Endothelial cell of umbilical vein (primary cell): ENCODE data around the gene AMN. TPM values are rescaled to one million over a fixed set of nuclear protein-coding genes. Genes with fewer than 3 reads are reported as not detected.

Experiments
- BruUV-seq: library from RNA; stranded (reverse); fragments of 400-500 nt; replicated peaks from 2 replicates; lab custom pipeline; 2021; lab: Mats Ljungman, UMichigan
- CTCF ChIA-PET: fragments of 300-600, 350-600 bp; sonication (Branson Sonifier 250); formaldehyde crosslinking; loops from one replicate; lab custom pipeline; 2021; ENCODE audit warnings: antibody characterized with exemption, inconsistent platforms; lab: Charles Lee
- POLR2A ChIA-PET: fragments of 300-600, 350-600 bp; sonication (Branson Sonifier 250); formaldehyde crosslinking; loops from one replicate; lab custom pipeline; 2021; ENCODE audit warnings: antibody characterized with exemption, inconsistent platforms; lab: Charles Lee
- DNase-seq: peaks from one replicate; pipeline ENCODE4 v3.0.0-alpha.2; 2011; ENCODE audit warnings: low read depth, low spot score
- FAIRE-seq: peaks from 2 replicates; lab custom pipeline; 2011; peaks lifted over from hg19 to GRCh38; lab: Jason Lieb, UNC
- H2AFZ ChIP-seq: 2 replicates; pipeline ENCODE4 v1.6.0; 2012; ENCODE audit warnings: low read depth, low read length, control low read depth, inconsistent platforms
- H3K27ac ChIP-seq: 2 replicates; pipeline ENCODE4 v1.5.1; 2011; ENCODE audit warnings: low read depth, mild to moderate bottlenecking, control low read depth, low read length, moderate library complexity; ENCODE audit not compliant: insufficient read depth
- H3K27me3 ChIP-seq, 2 experiments: 2 replicates each; pipeline versions ENCODE4 v1.6.0 to v1.6.1; 2011; ENCODE audit warnings: low read length in 2 of 2, mixed read lengths in 1 of 2; ENCODE audit not compliant: control insufficient read depth in 2 of 2, insufficient read depth in 2 of 2
- H3K36me3 ChIP-seq, 2 experiments: 2 replicates in 1 of 2; 3 replicates in 1 of 2; pipeline ENCODE4 v1.5.1; 2011; ENCODE audit warnings: low read length in 2 of 2, mild to moderate bottlenecking in 1 of 2, moderate library complexity in 1 of 2; ENCODE audit not compliant: control insufficient read depth in 2 of 2, insufficient read depth in 2 of 2; ENCODE audit errors: extremely low read depth in 1 of 2
- H3K4me1 ChIP-seq: 3 replicates; pipeline ENCODE4 v1.5.1; 2011; ENCODE audit warnings: mild to moderate bottlenecking, low read length; ENCODE audit not compliant: control insufficient read depth, insufficient read depth; ENCODE audit errors: extremely low read depth
- H3K4me2 ChIP-seq: 2 replicates; pipeline ENCODE4 v1.6.1; 2011; ENCODE audit warnings: low read length, control low read depth, mixed read lengths; ENCODE audit not compliant: insufficient read depth
- H3K4me3 ChIP-seq, 3 experiments: fragments of 200-600 bp in 1 of 3; sonication (generic), shearing (Covaris generic) in 1 of 3; replicated peaks in 1 of 3; 2 replicates each; pipeline ENCODE4 v1.5.1; 2011 to 2016; ENCODE audit warnings: control low read depth in 3 of 3, low read length in 3 of 3, mild to moderate bottlenecking in 2 of 3, inconsistent platforms in 1 of 3, low read depth in 1 of 3, moderate library complexity in 1 of 3; ENCODE audit not compliant: insufficient read depth in 1 of 3
- H3K79me2 ChIP-seq: 2 replicates; pipeline ENCODE4 v1.6.0; 2012; ENCODE audit warnings: low read length, inconsistent platforms; ENCODE audit not compliant: control insufficient read depth, insufficient read depth
- H3K9ac ChIP-seq: replicated peaks from 2 replicates; pipeline ENCODE3; 2011; ENCODE audit warnings: low read length, control low read depth; ENCODE audit not compliant: insufficient read depth; ENCODE audit errors: extremely low read depth
- H3K9me1 ChIP-seq: replicated peaks from 3 replicates; pipeline ENCODE4 v1.6.0; 2011; ENCODE audit warnings: mild to moderate bottlenecking, low read length; ENCODE audit not compliant: control insufficient read depth, insufficient read depth; ENCODE audit errors: extremely low read depth
- H3K9me3 ChIP-seq: replicated peaks from 2 replicates; pipeline ENCODE4 v1.5.1; 2012; ENCODE audit warnings: low read length, inconsistent platforms; ENCODE audit not compliant: control insufficient read depth, insufficient read depth
- H4K20me1 ChIP-seq: replicated peaks from 2 replicates; pipeline ENCODE3; 2011; ENCODE audit warnings: mild to moderate bottlenecking, low read length; ENCODE audit not compliant: control insufficient read depth, insufficient read depth; ENCODE audit errors: extremely low read depth
- EZH2 ChIP-seq: IDR thresholded peaks from 2 replicates; pipeline ENCODE4 v1.6.1; 2012; ENCODE audit warnings: borderline replicate concordance, low read depth, mild to moderate bottlenecking, moderate library complexity, low read length, inconsistent platforms; ENCODE audit not compliant: severe bottlenecking
- FOS ChIP-seq: IDR thresholded peaks from 2 replicates; pipeline ENCODE4 v1.6.1; 2011; ENCODE audit warnings: mild to moderate bottlenecking, low read length, moderate library complexity, borderline replicate concordance; ENCODE audit not compliant: insufficient read depth
- GATA2 ChIP-seq: IDR thresholded peaks from 2 replicates; pipeline ENCODE4 v1.7.0; 2011; ENCODE audit warnings: low read depth, mild to moderate bottlenecking, moderate library complexity, mixed read lengths, low read length; ENCODE audit not compliant: insufficient read length, insufficient read depth
- JUN ChIP-seq: IDR thresholded peaks from 2 replicates; pipeline ENCODE4 v1.6.1; 2011; ENCODE audit warnings: borderline replicate concordance, low read depth; ENCODE audit not compliant: insufficient read length, insufficient read depth
- MYC ChIP-seq: IDR thresholded peaks from one replicate; pipeline ENCODE4 v1.6.1; 2011; ENCODE audit warnings: mild to moderate bottlenecking, low read depth, low read length
- POLR2A ChIP-seq: IDR thresholded peaks from 2 replicates; pipeline ENCODE4 v1.6.1; 2012; ENCODE audit warnings: low read depth, mild to moderate bottlenecking, control low read depth, low read length
- POLR2AphosphoS5 ChIP-seq: IDR thresholded peaks from 2 replicates; pipeline ENCODE4 v1.6.1; 2012; ENCODE audit warnings: low read depth, mild to moderate bottlenecking, control low read depth, low read length, moderate library complexity; ENCODE audit not compliant: insufficient read depth
- dilution Hi-C: fragments of 300-500 bp; cut with MboI; formaldehyde crosslinking; loops from one replicate; pipeline ENCODE4 v1.15.0; 2019; ENCODE audit warnings: low sequenced_read_pairs; ENCODE audit not compliant: extremely low pct_ligation_motif_present
- intact Hi-C: fragments of 100-400 bp; cut with micrococcal nuclease; formaldehyde crosslinking; loops from one replicate; pipeline ENCODE4 v1.10.0; 2022
- polyA plus RNA-seq, 4 experiments: library from polyadenylated mRNA; depleted of rRNA in 3 of 4; stranded (reverse) in 3 of 4; unstranded in 1 of 4; fragments of >200 nt; gene quantifications; 2 replicates each; pipeline versions ENCODE4 v1.2.1 to v1.2.3, GENCODE V29; 2011 to 2012; ENCODE audit warnings: missing spikeins in 1 of 4
- total RNA-seq: library from RNA; stranded (reverse); gene quantifications from 2 replicates; pipeline ENCODE4 v1.2.3, GENCODE V29; 2021
- TF ChIP-seq, protein P1 (sequence below): IDR thresholded peaks from 2 replicates; pipeline ENCODE4 v1.6.1; 2011; ENCODE audit not compliant: insufficient read depth, insufficient read length
- TF ChIP-seq, protein P2 (sequence below), 2 donors: IDR thresholded peaks; 1 replicate in 1 of 2; 2 replicates in 1 of 2; pipeline ENCODE4 v1.5.1; 2011; ENCODE audit warnings: low read length in 2 of 2, mild to moderate bottlenecking in 2 of 2, moderate library complexity in 2 of 2, control low read depth in 1 of 2, inconsistent platforms in 1 of 2, low read depth in 1 of 2; ENCODE audit not compliant: insufficient read depth in 1 of 2; ENCODE audit errors: extremely low read depth in 1 of 2

The AMN gene
- total and polyA plus RNA-seq, 2 donors (not counting 3 experiments of a cell fraction or from before 2014, with no cell fraction given), result 0.03 TPM; not detected in 1

DNA sequence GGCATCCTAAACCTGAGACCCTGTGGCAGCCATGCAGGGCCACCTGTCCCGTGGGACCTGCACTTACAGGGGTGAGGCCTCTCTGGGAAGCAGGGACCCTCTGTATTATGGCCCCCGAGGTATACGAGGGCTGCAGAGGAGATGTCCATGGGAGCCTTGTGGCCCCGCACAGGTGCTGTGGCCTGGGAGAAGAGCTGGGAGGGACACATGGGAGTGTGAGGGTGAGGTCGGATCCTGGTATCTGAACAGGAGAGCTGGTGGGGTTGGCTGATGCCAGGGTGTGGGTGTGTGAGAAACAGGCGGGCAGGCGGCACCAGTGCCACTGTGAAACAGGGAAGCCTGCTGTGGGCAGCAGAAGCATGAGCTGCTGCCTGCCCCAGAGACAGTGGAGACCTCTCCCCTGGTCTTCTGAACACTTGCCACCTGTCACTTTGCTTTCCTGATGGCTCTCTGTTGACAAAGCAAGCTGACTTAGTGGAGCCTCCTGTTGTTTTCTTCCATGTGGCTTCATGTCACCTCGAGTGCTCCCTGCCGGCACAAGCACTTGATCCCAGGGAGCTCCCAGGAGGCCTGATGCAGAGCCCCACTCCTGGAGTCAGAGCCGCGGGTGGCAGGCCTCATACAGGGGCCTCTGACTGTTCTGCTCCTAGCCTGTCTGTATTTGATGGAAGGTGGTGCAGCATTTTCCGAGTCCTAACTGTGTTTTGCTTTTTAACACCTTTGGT, 19.8 kb upstream of the AMN start:
- Histone ChIP-seq H3K9me3 (no peaks in the 10 kb centered on the region), H4K20me1 (no peaks in the 10 kb centered on the region), H3K9me1 (no peaks in the 10 kb centered on the region), H3K4me2 (no peak overlapping the region), H3K9ac (no peak overlapping the region), H3K4me3 (no peak overlapping the region), H3K79me2 (no peaks in the 10 kb centered on the region), H3K27ac (no peak overlapping the region), H3K36me3 (peaks cover 0 to 15% of the 10 kb centered on the region in 2 experiments), H3K4me1 (no peaks in the 10 kb centered on the region), H2AFZ (no peak overlapping the region), H3K27me3 (no peaks in the 10 kb centered on the region)
- ChIA-PET CTCF (interaction anchor here (0.7 kb wide), 1 partner anchor 209 kb away, joined by 4 read pairs; no protein-coding TSS in a partner anchor), POLR2A (no interaction called here)
- dilution Hi-C loops, result no loop called here
- DNase-seq (no peak), FAIRE-seq (no peak)
- TF ChIP-seq POLR2A, result no peak
- no peak for TF ChIP-seq FOS
- TF ChIP-seq POLR2AphosphoS5, result no peak
- TF ChIP-seq EZH2, result no peak
- TF ChIP-seq JUN, result no peak
- TF ChIP-seq GATA2, result no peak
- TF ChIP-seq, protein P1, sequence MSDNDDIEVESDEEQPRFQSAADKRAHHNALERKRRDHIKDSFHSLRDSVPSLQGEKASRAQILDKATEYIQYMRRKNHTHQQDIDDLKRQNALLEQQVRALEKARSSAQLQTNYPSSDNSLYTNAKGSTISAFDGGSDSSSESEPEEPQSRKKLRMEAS, result no peak
- TF ChIP-seq, protein P2, sequence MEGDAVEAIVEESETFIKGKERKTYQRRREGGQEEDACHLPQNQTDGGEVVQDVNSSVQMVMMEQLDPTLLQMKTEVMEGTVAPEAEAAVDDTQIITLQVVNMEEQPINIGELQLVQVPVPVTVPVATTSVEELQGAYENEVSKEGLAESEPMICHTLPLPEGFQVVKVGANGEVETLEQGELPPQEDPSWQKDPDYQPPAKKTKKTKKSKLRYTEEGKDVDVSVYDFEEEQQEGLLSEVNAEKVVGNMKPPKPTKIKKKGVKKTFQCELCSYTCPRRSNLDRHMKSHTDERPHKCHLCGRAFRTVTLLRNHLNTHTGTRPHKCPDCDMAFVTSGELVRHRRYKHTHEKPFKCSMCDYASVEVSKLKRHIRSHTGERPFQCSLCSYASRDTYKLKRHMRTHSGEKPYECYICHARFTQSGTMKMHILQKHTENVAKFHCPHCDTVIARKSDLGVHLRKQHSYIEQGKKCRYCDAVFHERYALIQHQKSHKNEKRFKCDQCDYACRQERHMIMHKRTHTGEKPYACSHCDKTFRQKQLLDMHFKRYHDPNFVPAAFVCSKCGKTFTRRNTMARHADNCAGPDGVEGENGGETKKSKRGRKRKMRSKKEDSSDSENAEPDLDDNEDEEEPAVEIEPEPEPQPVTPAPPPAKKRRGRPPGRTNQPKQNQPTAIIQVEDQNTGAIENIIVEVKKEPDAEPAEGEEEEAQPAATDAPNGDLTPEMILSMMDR (IDR thresholded peaks at IDR 0.05; ENCODE audit: extremely low read depth in 1 of 2, insufficient read depth in 1 of 2, low read depth in 1 of 2, low read length in 2 of 2), result no peak
- TF ChIP-seq MYC, result no peak
- intact Hi-C loops, result no loop called here
- BruUV-seq, result no TSS peak
